Measurements from ENCODE around the gene HOXC5.
"Not testable (repeated sequence)": the region's sequence is repeated elsewhere in the genome, so short reads cannot be mapped to it uniquely, and the experiment has no call there.

The HOXC5 gene

GRCh38 chr12:54035568-54036264, 2.9 kb downstream of the HOXC5 start:
- no peak for DNase-seq

GRCh38 chr12:54036620-54037359, 3.9 kb downstream of the HOXC5 start:
- no peak for DNase-seq

- DNase-seq, result no peak
Measured at GRCh38 chr12:54037360-54038283, 4.8 kb downstream of the HOXC5 start.

- DNase-seq, result no peak
Measured at GRCh38 chr12:54038284-54038870, 5.5 kb downstream of the HOXC5 start.

- DNase-seq, result no peak
Measured at GRCh38 chr12:54038871-54039414, 6.1 kb downstream of the HOXC5 start.

- no peak for DNase-seq
Measured at GRCh38 chr12:54039417-54040147, 6.7 kb downstream of the HOXC5 start.

GRCh38 chr12:54040148-54040494, 7.3 kb downstream of the HOXC5 start:
- no peak for DNase-seq

GRCh38 chr12:54040648-54041047, 7.8 kb downstream of the HOXC5 start:
- DNase-seq, result no peak

- no peak for DNase-seq
Measured at GRCh38 chr12:54041097-54041690, 8.3 kb downstream of the HOXC5 start.

GRCh38 chr12:54042033-54042432, 9.2 kb downstream of the HOXC5 start:
- not testable (repeated sequence) for DNase-seq

GRCh38 chr12:54042970-54043853, 10.4 kb downstream of the HOXC5 start:
- DNase-seq, result no peak

GRCh38 chr12:54044425-54045103, 11.7 kb downstream of the HOXC5 start:
- DNase-seq, result no peak

GRCh38 chr12:54045401-54045800, 12.6 kb downstream of the HOXC5 start:
- DNase-seq, result no peak

- DNase-seq, result no peak
Measured at GRCh38 chr12:54045868-54046521, 13.1 kb downstream of the HOXC5 start.

GRCh38 chr12:54046809-54047159, 13.9 kb downstream of the HOXC5 start:
- DNase-seq, result no peak

- DNase-seq, result no peak
Measured at GRCh38 chr12:54047160-54047963, 14.5 kb downstream of the HOXC5 start.

- no peak for DNase-seq
Measured at GRCh38 chr12:54047964-54048303, 15.1 kb downstream of the HOXC5 start.

- DNase-seq, result no peak
Measured at GRCh38 chr12:54048406-54049093, 15.7 kb downstream of the HOXC5 start.
